Subcutaneous adipose tissue (tissue), 4 donors: ENCODE data around the gene MATN4. TPM values are rescaled to one million over a fixed set of nuclear protein-coding genes. Genes with fewer than 3 reads are reported as not detected.

Experiments used
- CTCF ChIP-seq: fragments of 450-650 bp; IDR thresholded peaks from one replicate; pipeline ENCODE4 v1.5.1; 2016; ENCODE audit warnings: low read depth, mild to moderate bottlenecking, control low read depth, antibody characterized with exemption, moderate library complexity
- total RNA-seq, 4 donors: library from RNA; depleted of rRNA; stranded (reverse); fragments of >200 nt; gene quantifications; one replicate each; pipeline ENCODE4 v1.1.0, GENCODE V29; 2016

Gene MATN4
- total RNA-seq, 4 donors from 2014 or later = 0.34 to 0.44 TPM; not detected in 2

- no peak for TF ChIP-seq CTCF
These were observed 10.4 kb upstream of the MATN4 start for GRCh38 chr20:45318386-45318939.

- no peak for TF ChIP-seq CTCF
These were observed 9.7 kb upstream of the MATN4 start for GRCh38 chr20:45317826-45318225.

GRCh38 chr20:45316150-45317080 is 8.3 kb upstream of the MATN4 start:
- TF ChIP-seq CTCF = no peak

GRCh38 chr20:45315672-45316071 is 7.6 kb upstream of the MATN4 start:
- no peak for TF ChIP-seq CTCF

- TF ChIP-seq CTCF = no peak
These were observed 5.8 kb upstream of the MATN4 start for GRCh38 chr20:45313943-45314342.

- TF ChIP-seq CTCF = no peak
These were observed 5.1 kb upstream of the MATN4 start for GRCh38 chr20:45313065-45313695.

GRCh38 chr20:45312241-45312640 is 4.1 kb upstream of the MATN4 start:
- TF ChIP-seq CTCF = no peak
